GM18499 (cell line): Measurements from ENCODE around the gene POLK.
"Not testable (repeated sequence)": the region's sequence is repeated elsewhere in the genome, so short reads cannot be mapped to it uniquely, and the experiment has no call there.

Experiments used
- ATAC-seq: cut with Tn5 transposase; IDR thresholded peaks from one replicate; pipeline ENCODE4 v1.9.1; 2021; ENCODE audit warnings: moderate number of reproducible peaks; ENCODE audit not compliant: insufficient read depth, unreplicated experiment

The POLK gene

DNA sequence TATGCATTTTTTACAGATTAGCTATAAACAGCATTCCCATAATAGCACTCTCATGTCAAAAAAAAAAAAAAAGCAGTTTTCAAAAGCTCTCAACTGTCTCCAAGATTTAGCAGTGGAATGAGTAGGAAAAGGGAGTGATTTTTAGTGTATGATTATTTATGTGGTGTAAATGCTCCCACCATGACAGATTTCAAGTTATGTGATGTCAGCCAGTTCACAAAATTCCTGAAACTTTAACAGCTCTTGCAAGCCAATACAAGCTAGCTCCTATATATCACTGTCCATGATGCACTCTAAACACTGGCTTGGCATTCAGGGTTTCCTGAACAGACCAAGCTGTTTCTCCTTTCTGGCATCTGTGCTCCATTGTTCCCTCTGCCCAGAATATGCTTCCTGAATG is 91.7 kb downstream of the POLK start:
- ATAC-seq, result no peak

DNA sequence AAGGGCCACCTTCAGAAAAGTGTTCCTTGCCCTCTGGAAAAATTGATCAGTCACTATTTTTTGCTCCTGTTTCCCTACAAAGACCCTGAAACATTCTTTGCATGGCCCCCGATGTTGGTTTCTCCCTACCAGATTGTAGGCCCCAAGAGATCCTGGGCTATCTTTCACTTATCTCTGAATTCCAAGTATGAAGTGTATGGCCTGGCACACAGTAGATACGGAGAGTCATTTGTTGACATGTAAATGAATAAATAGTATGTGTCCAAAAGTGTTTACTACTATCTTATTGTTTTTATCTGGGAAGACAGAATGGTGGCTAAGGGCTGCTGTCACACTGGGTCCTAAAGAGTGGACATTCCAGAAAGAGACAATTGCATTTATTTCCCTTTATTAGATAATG is 92.1 kb downstream of the POLK start:
- ATAC-seq, result no peak

DNA sequence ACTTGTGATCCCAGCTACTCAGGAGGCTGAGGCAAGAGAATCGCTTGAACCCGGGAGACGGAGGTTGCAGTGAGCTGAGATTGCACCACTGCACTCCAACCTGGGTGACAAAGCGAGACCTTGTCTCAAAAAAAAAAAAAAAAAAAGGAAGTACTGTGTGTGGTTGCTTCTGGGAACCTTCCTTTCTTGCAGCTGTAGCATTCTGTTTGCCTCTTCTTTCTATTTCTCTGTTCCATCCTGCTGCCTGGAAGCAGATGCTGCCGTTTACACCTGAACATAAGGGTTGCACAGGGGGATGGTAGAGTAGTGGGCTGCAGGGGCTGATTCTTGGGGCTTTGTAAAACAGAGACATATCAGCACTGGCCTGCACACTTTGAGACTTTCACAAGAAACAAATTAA is 95.7 kb downstream of the POLK start:
- ATAC-seq, result not testable (repeated sequence)

DNA sequence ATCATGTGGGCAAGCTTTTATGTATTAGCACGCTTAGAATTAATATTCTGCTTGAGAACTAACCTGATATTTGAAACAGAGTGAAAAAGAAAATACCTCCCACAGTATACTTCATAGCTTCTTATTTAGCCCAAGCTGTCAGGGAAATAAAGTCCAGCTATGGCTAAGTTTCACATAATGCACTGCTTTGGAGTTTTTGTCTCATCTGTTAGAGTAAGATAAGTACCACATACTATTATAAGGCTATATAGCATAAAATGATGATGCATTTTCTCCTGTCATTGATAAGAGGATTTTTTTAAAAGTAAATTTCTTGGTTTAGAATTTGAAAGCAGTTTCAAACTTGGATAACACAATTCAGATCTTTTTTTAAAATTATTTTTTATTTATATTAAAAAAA is 97.2 kb downstream of the POLK start:
- ATAC-seq, result no peak

DNA sequence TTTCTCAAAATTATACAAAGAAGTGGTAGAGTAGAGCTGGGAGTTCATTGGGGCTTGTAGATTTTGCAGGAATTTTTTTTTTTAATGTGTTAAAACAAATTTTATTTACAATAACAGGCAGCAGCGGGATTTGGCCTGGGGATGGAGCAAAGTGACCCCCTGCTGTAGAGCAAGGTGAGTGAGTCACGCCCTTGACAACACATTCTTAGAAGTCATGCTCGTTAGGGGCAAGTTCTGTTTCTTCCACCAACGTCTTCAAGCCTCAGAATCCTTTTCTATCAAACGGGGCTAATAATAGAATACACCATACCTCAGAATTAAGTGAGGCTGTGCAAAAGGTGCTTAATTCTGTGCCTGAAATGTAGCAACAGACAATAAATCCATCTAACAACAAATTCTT is 98.5 kb downstream of the POLK start:
- no peak for ATAC-seq

DNA sequence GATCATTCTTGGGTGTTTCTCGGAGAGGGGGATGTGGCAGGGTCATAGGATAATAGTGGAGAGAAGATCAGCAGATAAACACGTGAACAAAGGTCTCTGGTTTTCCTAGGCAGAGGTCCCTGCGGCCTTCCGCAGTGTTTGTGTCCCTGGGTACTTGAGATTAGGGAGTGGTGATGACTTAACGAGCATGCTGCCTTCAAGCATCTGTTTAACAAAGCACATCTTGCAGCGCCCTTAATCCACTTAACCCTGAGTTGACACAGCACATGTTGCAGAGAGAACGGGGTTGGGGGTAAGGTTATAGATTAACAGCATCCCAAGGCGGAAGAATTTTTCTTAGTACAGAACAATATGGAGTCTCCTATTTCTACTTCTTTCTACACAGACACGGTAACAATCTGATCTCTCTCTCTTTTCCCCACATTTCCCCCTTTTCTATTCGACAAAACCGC is 99.2 kb downstream of the POLK start:
- ATAC-seq, result not testable (repeated sequence)

DNA sequence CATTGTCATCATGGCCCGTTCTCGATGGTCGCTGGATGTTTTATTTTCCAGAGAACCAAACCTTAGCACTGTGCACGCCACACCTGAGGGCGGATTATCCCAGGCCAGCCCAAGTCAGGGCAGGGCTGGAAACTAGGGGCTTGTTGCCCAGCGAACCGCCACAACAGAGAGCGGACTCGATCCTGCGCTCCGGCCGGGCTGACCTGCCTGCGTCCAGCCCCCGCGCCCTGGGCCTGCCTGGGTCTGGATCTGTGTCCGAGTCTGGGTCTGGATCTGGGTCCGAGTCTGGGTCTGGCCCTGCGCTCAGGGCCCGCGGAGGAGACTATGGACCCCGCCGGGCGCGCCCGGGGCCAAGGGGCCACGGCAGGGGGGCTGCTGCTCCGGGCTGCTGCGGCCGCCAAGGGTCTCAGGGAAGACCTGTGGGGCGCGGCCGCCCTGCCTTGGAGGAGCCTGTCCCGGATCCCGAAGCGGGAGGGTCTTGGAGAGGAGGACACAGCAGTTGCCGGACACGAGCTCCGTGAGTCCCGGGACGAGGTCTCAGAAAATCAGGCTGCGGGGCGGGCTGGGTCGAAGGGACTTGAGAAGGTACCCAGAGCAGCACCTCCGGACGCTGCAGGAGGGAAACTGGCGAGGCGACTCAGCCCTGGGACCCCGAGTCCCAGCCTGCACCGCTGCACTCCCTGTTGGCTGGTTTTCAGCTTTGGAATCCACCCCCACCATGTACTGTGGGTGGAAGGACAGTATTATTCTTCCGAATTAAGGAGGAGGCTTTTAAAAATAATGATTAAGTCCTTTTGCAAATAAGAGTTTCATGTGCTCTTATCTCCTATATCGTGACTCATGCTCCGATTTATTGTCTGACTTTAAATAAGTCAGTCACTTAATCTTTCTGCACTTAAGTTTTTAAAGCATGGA is 99.9 kb downstream of the POLK start, which contains the start of gene ANKDD1B:
TSS of gene ANKDD1B (plus strand) at position 143 of the 915 bp plus-strand sequence. CDS start at position 325, 182 bp downstream.
- no peak for ATAC-seq

DNA sequence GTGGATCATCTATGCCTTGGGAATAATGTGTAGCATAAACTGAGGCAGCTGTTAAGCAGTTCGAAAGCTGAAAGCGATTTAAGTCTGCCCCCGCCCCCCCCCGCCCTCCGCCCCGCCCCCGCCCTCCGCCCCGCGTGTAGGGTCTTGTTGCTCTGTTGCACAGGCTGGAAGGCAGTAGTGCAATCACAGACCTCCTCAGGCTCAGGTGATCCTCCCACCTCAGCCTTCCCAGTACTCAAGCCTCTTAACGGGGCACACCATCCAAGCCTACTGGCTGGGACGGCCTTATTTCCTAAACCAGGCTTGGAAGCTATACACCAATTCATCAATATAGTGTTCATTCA is 100.5 kb downstream of the POLK start:
- no peak for ATAC-seq

DNA sequence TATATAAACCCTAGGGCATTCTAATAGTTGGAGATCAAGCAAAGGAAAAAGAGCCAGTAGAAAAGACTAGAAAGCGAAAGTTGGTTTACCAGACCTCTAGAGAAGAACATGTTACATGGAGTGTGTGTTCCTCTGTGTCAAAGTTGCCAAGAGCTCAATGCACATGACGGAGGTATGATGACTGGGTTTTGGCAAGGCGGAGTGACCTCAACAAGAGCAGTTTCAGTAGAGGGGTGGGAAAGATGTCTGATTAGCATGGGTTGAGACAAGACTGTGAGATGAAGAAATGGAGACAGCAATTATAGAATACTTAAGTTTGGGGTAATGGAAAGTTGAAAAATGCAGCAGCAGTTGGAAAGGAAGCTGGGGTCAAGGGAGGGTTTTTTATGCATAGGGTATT is 101.2 kb downstream of the POLK start:
- ATAC-seq, result no peak

DNA sequence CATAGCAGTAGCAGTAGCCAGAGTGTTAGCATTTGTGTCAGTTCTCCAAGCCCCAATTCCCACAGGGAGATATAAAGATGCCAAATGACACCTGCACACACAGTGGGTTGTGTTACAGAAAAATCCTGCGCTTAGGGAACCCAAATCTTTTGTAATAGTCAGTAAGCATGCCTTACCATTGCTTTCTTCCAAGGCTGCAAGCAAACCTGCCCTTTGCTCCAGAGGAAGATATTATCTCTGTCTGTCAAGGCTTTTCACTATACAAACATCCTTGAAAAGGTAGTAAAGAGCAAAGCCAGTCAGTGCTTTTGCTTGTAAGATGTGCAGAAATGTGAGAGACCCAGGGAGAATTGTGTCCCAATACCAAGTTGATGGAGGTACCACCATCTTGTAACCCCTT is 102.5 kb downstream of the POLK start:
- no peak for ATAC-seq

DNA sequence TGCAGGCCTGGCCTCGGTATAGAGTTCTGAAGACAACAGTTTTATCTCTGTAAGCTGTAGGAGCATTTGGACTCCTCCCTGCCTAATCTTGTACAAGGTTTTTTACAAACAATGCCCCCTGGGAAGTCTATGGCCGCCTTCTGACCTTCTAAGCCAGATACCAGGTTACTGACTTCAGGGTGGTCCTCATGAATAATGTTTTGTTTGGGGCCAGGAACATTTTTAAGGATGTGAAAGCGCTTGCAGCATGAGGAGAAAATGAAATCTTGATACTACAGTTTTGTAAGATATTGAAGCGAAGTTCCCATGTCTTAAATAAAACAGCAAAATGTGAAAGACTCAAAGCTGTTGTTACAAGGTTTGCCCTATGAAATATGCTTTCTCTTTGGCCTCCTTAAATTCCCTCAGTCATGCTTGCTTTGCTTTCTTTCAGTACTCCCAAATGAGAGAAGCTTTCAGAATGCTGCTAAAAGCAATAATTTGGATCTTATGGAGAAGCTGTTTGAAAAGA is 104.7 kb downstream of the POLK start:
- ATAC-seq, result no peak

DNA sequence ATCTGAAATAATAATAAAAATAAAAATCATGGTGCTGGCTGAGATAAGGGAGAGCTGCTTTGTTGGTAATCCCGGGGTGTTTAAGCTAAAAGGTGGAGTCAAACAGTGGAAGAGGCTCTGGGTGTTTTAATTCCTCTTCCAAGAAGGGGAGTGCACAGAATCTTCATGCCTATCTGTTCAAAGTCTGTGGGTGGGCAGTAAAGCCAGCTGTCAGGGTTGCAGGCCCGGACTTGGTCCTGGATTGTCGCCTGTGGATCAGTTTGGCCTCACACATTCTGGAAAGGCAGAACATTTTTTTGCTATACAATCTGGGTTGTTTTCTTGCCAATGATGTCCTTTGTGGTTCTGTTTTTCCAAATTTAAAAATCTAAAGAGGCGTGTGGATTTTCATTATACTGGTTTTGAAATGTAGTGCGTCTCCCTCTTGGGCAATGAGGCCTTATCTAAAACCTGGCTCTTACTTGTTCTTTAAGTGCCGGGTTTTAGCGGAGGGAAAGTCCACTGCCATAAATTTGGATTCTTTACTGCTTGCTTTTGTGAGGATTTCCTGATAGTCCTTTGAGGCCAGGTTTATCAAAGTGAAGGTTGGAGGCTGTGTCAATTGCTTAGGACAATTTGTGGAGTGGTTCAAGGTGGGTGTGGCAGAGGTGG is 105.4 kb downstream of the POLK start:
- no peak for ATAC-seq

DNA sequence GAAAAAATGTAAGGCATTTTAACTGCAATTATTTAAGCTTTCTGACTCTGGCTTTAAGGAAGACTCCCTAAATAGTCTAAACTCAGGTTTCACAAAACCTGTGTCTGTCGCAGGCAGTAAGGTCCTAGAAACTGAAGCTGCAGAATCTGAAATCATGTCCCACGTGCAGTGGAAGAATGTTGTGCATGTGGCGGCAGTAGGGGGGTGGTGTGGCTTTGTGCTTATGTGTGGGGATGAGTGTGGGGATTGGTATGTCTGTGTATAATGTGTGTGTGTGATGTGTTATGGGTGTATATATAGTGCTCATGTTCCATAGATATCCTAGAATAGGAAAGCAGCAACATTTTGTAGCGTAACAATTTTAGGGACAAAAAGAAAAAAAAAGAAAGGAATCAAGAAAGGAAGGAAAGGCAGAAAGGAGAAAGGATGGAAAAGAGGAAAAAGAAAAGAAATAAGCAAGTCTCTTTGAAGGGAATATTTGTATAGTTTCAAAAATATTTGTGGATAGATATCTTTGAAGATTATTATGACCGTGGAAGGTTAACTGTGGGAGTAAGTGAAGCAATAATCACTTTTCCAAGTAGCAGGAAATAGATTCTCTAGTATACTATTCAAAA is 106.2 kb downstream of the POLK start:
- ATAC-seq, result no peak

DNA sequence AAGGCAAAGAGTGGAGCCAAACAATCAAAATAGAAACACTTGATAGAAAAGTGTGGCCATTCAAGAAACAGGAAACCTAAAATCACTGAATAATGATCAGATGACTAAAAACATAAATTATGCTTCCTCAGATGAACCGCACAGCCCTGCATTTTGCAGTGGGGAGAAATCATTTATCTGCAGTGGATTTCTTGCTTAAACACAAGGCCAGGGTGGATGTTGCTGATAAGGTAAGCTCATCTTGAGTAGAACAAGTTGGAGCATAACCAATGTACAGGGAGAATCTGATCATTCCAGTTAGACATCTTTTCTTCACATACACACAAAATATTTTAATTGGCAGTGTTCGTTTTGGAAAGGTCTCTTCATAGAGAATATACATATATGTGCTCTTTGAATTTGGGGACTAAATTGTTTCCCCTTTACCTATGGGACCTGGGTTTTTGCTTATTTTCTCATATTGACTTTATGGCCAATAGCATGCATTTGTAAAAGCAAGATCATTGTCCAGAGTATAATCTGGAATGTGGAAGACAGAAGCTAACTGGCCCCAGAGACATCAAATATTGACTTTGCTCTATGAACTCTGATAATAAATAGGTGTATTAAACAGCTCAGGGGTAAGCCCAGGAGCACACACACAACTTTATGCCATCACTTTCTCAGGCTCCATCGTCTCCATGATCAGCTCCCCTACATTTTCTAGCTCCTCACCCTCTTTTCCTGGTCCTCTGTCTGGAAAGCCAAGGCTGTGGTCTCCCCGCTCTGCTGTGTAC is 108.7 kb downstream of the POLK start:
- ATAC-seq, result no peak

DNA sequence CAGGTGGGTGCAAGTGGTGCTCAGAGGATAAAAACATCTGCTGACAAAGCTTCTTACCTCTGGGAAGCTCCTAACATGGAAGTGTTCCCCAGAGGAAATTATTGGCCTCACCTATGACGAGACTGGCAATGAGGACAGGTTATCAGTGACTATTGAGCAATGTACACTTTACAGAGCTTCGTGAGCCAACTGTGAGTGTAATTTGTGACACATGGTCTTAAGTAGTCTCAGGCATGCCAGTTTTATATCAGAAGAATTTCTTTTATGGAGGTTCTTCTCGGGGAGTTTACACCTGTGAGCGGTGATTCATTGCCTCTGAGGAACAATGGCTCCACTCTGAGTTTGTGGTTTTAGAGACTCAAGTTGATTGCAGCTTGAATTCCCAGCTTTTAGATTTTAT is 110.9 kb downstream of the POLK start:
- ATAC-seq, result no peak

DNA sequence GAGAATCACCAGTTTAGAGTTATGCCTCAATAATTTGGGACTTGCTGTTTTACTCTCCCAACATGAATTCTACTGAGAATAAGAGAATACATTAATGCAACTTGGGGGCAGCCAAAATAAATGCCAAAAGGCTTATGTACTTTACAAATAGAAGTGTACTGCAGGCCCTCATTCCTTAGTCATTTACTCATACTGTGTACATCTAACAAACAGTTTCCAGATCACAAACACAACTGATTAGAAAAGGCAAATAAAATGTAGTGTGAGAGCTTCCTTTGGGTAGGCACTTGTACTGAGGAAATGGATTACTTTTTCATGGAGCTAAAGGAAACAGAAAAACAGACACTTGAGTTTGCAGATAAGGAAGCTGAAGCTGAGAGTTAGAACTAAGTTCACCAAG is 112.2 kb downstream of the POLK start:
- no peak for ATAC-seq

DNA sequence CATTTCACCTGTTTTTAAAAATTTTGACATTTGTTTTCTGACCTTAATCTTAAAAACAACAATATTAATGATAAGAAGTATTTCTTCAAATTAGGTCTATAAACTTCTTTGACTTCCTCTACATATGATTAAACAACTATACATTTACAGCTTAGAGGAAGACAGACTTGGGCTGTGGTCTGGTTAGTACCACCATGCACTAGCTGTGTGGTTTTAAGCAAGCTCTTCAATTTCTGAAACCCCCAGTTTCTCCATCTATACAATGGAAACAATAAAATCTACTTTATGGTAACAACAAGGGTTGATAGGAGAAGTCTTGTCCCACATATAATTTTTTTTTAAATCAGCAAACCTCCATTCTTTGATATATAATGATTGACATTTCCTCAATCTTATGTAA is 115.3 kb downstream of the POLK start:
- ATAC-seq, result no peak

DNA sequence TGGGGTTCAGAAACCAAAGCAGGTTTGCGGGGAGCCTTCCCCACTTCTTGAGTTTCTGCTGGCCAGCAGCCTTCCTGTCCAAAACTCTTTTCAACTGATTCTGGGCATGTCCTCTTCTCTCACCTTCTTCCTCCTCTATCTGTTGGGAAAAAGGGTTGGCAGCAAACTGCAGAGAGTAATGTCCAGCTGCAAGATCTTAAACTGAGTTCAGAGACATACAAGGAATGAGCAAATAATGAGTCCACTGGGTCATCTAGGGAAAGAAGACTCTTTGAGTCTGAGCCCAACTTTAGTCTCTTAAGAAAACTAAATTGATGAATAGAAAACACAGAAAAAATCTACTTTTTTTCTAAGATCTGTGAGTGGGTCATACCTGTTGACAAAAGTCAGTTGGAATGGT is 116.1 kb downstream of the POLK start:
- no peak for ATAC-seq

DNA sequence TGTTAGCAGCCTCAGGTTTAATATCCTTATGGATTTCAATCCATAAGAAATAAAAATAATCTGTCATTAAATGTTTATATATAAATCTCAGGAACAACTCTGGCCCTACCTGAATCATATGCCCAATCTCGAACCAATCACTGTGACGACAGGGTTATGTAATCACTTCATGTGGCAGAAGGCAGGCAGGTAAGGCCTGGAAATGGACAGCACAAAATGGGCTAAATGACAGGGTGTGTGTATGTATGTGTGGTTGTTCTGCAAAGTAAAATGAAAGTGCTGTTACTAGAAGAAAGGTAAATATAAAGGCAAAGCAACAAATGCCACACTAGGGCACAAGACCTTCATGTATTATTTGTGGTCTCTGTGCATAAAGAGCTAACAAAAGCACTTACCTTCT is 119.2 kb downstream of the POLK start:
- ATAC-seq, result no peak

DNA sequence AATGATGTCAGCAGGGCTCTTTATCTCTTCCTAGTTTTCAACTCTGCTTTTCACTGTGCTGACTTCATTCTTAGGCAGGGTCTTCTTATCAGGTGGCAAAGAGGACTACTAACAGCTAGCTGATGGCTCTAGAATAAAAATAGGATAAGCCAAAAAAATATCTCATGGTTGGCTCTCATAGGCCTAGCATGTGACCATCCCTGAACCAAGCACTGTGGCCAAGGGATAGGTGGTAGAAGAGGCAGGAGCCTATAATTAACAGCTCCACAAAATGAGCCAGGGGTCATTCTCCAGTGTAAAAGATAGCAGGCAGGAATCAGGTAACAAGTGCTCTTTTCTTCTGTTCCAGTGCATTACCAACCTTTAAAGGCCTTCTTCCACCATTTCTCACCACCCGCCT is 120.6 kb downstream of the POLK start:
- no peak for ATAC-seq
